Neuronal stem cell (in vitro differentiated cells): ENCODE measurements around the gene KCTD21.

Experiments used
- DNase-seq: peaks from one replicate; pipeline ENCODE4 v3.0.0-alpha.2; 2013; ENCODE audit warnings: low spot score
- H2AFZ ChIP-seq: one replicate; pipeline ENCODE4 v1.6.1; 2013; ENCODE audit warnings: mild to moderate bottlenecking, low read length, inconsistent platforms
- H2AK5ac ChIP-seq: 2 replicates; pipeline ENCODE4 v1.6.1; 2013; ENCODE audit warnings: low read depth, mild to moderate bottlenecking, inconsistent platforms, low read length, moderate library complexity, mixed read lengths
- H2BK120ac ChIP-seq: 2 replicates; pipeline ENCODE4 v1.6.1; 2013; ENCODE audit warnings: low read depth, mild to moderate bottlenecking, inconsistent platforms, low read length, moderate library complexity, mixed read lengths
- H2BK12ac ChIP-seq: one replicate; pipeline ENCODE4 v1.6.1; 2013; ENCODE audit warnings: low read length, inconsistent platforms
- H2BK15ac ChIP-seq: 2 replicates; pipeline ENCODE4 v1.6.1; 2013; ENCODE audit warnings: mild to moderate bottlenecking, low read length, inconsistent platforms, mixed read lengths
- H2BK5ac ChIP-seq: one replicate; pipeline ENCODE4 v1.6.1; 2013; ENCODE audit warnings: inconsistent platforms, mild to moderate bottlenecking, low read length, moderate library complexity
- H3K14ac ChIP-seq: one replicate; pipeline ENCODE4 v1.6.1; 2013; ENCODE audit warnings: low read length, inconsistent platforms
- H3K18ac ChIP-seq: 2 replicates; pipeline ENCODE4 v1.6.1; 2013; ENCODE audit warnings: low read length, inconsistent platforms
- H3K23ac ChIP-seq: 2 replicates; pipeline ENCODE4 v1.6.1; 2013; ENCODE audit warnings: low read depth, mild to moderate bottlenecking, mixed read lengths, low read length, inconsistent platforms; ENCODE audit not compliant: poor library complexity
- H3K27ac ChIP-seq: replicated peaks from 3 replicates; pipeline ENCODE4 v1.5.1; 2013; ENCODE audit warnings: low read length, inconsistent platforms
- H3K27me3 ChIP-seq, 3 experiments: 2 replicates each; pipeline ENCODE4 v1.6.1; 2013; ENCODE audit warnings: low read length in 3 of 3, mild to moderate bottlenecking in 2 of 3, inconsistent platforms in 1 of 3, low read depth in 1 of 3, mixed read lengths in 1 of 3, moderate library complexity in 1 of 3; ENCODE audit not compliant: control insufficient read depth in 3 of 3, insufficient read depth in 3 of 3
- H3K36me3 ChIP-seq, 2 donors: replicated peaks in 1 of 2; 2 replicates each; pipeline ENCODE4 v1.6.1; 2013; ENCODE audit warnings: low read length in 2 of 2; ENCODE audit not compliant: control insufficient read depth in 2 of 2, insufficient read depth in 2 of 2
- H3K4ac ChIP-seq: 2 replicates; pipeline ENCODE4 v1.6.1; 2013; ENCODE audit warnings: inconsistent platforms, mild to moderate bottlenecking, low read length, moderate library complexity
- H3K4me1 ChIP-seq, 2 donors: 1 replicate in 1 of 2; 2 replicates in 1 of 2; pipeline ENCODE4 v1.6.1; 2013; ENCODE audit warnings: low read length in 2 of 2, low read depth in 1 of 2; ENCODE audit not compliant: control insufficient read depth in 2 of 2, insufficient read depth in 1 of 2
- H3K4me2 ChIP-seq: one replicate; pipeline ENCODE4 v1.6.1; 2013; ENCODE audit warnings: mild to moderate bottlenecking, low read length, inconsistent platforms; ENCODE audit not compliant: insufficient read depth, poor library complexity, severe bottlenecking
- H3K4me3 ChIP-seq, 2 donors: 2 replicates each; pipeline ENCODE4 v1.5.1; 2013; ENCODE audit warnings: low read length in 2 of 2, mild to moderate bottlenecking in 2 of 2, inconsistent platforms in 1 of 2, moderate library complexity in 1 of 2
- H3K79me1 ChIP-seq: one replicate; pipeline ENCODE4 v1.6.1; 2013; ENCODE audit warnings: low read depth, mild to moderate bottlenecking, inconsistent platforms, low read length, moderate library complexity
- H3K9ac ChIP-seq: one replicate; pipeline ENCODE4 v1.6.1; 2013; ENCODE audit warnings: mild to moderate bottlenecking, low read depth, low read length, inconsistent platforms; ENCODE audit not compliant: poor library complexity
- H3K9me3 ChIP-seq, 2 donors: replicated peaks in 1 of 2; 2 replicates each; pipeline versions ENCODE3 to v1.6.1; 2013; ENCODE audit warnings: low read length in 2 of 2, mild to moderate bottlenecking in 2 of 2, inconsistent platforms in 1 of 2, low read depth in 1 of 2, mixed read lengths in 1 of 2, moderate library complexity in 1 of 2; ENCODE audit not compliant: control insufficient read depth in 2 of 2, insufficient read depth in 1 of 2
- H4K8ac ChIP-seq: one replicate; pipeline ENCODE4 v1.6.1; 2013; ENCODE audit warnings: low read depth, mild to moderate bottlenecking, inconsistent platforms, low read length, moderate library complexity
- H4K91ac ChIP-seq: one replicate; pipeline ENCODE4 v1.6.1; 2013; ENCODE audit warnings: low read length, low read depth, mild to moderate bottlenecking, inconsistent platforms; ENCODE audit not compliant: poor library complexity
- WGBS, 2 donors: extraction: QIAGEN DNeasy Blood & Tissue Kit; methylation state at CpG; one replicate each; pipeline ENCODE4 v1.1.7; 2013; ENCODE audit warnings: missing lambda C conversion rate in 2 of 2, mixed read lengths in 1 of 2; ENCODE audit not compliant: insufficient read length in 2 of 2, insufficient replicate concordance in 1 of 2; ENCODE audit errors: extremely low coverage in 2 of 2; 5-methylcytosine and 5-hydroxymethylcytosine counted together

Gene KCTD21

GRCh38 chr11:78202733-78203167 lies 14.3 kb upstream of the KCTD21 start:
- no peaks in the 10 kb centered on the region for H3K79me1 ChIP-seq
- no peaks in the 10 kb centered on the region for H3K4me1 ChIP-seq
- no peak overlapping the region for H2AFZ ChIP-seq
- no peak overlapping the region for H4K91ac ChIP-seq
- no peaks in the 10 kb centered on the region for H3K9me3 ChIP-seq
- no peak overlapping the region for H2AK5ac ChIP-seq
- no peak overlapping the region for H3K27ac ChIP-seq
- peaks cover 0 to 29% of the 10 kb centered on the region in 2 donors for H3K36me3 ChIP-seq
- no peak overlapping the region for H2BK5ac ChIP-seq
- H3K4me2 ChIP-seq = no peak overlapping the region
- no peak overlapping the region for H4K8ac ChIP-seq
- no CpG with 5 or more reads among the region's 3 CpGs for WGBS, 2 donors
- H3K23ac ChIP-seq = no peak overlapping the region
- H3K27me3 ChIP-seq = no peaks in the 10 kb centered on the region
- no peak for DNase-seq
- H2BK12ac ChIP-seq = no peak overlapping the region
- H3K18ac ChIP-seq = no peak overlapping the region
- no peak overlapping the region for H2BK15ac ChIP-seq
- no peak overlapping the region for H3K9ac ChIP-seq
- no peak overlapping the region for H3K14ac ChIP-seq
- no peak overlapping the region for H3K4me3 ChIP-seq
- H2BK120ac ChIP-seq = no peak overlapping the region
- H3K4ac ChIP-seq = no peak overlapping the region

DNA sequence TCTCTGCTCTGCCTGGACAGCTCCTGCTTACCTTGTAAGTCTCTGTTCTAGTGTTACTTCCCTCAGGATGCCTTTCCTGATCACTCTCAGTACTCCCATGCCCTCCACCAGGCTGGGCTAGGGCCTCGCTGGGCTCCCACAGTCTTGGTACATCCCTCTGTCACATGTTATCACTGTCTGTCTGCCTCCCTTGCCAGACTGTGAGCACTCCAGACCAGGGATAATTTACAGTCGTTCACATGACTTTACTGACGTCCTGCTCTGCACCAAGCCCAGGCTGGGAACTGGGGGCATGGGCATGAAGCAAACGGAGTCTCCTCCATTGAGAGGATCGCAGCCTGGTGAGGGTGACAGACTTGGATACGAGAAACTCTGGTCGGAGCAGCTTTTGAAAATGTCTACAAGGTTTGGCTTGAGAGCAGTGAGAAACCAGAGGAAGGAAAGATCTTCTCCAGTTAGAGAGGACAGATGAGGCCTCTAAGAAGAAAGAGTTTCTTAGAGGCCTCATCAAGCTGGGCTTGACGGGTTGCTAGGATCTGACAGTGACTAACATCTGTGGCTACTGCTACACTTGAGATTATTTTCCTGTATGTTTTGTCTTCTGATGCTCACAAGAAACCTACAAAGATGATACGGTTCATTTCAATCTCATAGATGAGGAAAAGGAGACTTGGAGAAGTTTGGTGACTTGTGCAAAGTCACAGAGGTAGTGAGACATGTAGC lies 12.8 kb upstream of the KCTD21 start:
- Histone ChIP-seq H3K4me1 (no peaks in the 10 kb centered on the region), H3K79me1 (peaks cover under 1% of the 10 kb centered on the region), H3K27me3 (no peaks in the 10 kb centered on the region), H3K4me3 (no peak overlapping the region), H2AK5ac (no peak overlapping the region), H2AFZ (no peak overlapping the region), H2BK15ac (no peak overlapping the region), H3K4me2 (no peak overlapping the region), H4K8ac (no peak overlapping the region), H3K18ac (no peak overlapping the region), H3K27ac (no peak overlapping the region), H2BK120ac (no peak overlapping the region), H4K91ac (no peak overlapping the region), H3K23ac (no peak overlapping the region), H3K4ac (no peak overlapping the region), H3K9me3 (no peaks in the 10 kb centered on the region), H3K9ac (peak overlapping the region; percentile 32), H3K14ac (no peak overlapping the region), H3K36me3 (peaks cover 0 to 23% of the 10 kb centered on the region in 2 donors), H2BK5ac (no peak overlapping the region), H2BK12ac (no peak overlapping the region)
- no CpG with 5 or more reads among the region's 9 CpGs for WGBS, 2 donors
- no peak for DNase-seq

GRCh38 chr11:78200553-78200952 lies 12.1 kb upstream of the KCTD21 start:
- peak overlapping the region in 1 of 2 donors; percentile 3 for H3K4me3 ChIP-seq
- H3K27me3 ChIP-seq = no peaks in the 10 kb centered on the region
- H3K4ac ChIP-seq = no peak overlapping the region
- no peak overlapping the region for H4K8ac ChIP-seq
- H3K23ac ChIP-seq = no peak overlapping the region
- H3K4me2 ChIP-seq = no peak overlapping the region
- H2BK5ac ChIP-seq = no peak overlapping the region
- H3K14ac ChIP-seq = no peak overlapping the region
- no peak overlapping the region for H3K18ac ChIP-seq
- no peak overlapping the region for H3K27ac ChIP-seq
- H2BK120ac ChIP-seq = no peak overlapping the region
- no peak overlapping the region for H3K9ac ChIP-seq
- WGBS, 2 donors = no CpG with 5 or more reads among the region's 13 CpGs
- H2AK5ac ChIP-seq = no peak overlapping the region
- no peak overlapping the region for H4K91ac ChIP-seq
- peaks cover 0 to under 1% of the 10 kb centered on the region in 2 donors for H3K4me1 ChIP-seq
- no peak overlapping the region for H2BK12ac ChIP-seq
- H2BK15ac ChIP-seq = no peak overlapping the region
- no peak for DNase-seq
- H3K36me3 ChIP-seq = peaks cover 0 to 23% of the 10 kb centered on the region in 2 donors
- no peak overlapping the region for H2AFZ ChIP-seq
- H3K9me3 ChIP-seq = no peaks in the 10 kb centered on the region
- H3K79me1 ChIP-seq = peaks cover 2% of the 10 kb centered on the region

DNA sequence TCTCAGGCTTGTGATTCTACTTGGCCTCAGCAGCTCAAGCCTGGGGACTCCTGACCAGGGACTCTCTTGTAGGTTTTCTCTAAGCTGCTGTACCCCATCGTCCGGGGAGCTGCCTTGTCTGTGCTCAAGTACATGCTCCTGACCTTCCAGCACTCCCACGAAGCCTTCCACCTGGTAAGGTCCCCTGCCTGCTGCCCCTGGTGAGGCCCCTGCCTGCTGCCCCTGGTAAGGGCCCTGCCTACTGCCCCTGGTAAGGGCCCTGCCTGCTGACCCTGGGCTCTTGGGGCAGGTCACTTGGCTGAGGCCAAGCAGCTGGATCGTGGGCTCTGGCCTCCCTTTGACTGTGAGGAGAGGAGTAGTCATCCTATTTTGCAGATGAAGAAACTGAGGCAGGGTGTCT lies 11.6 kb upstream of the KCTD21 start:
- Histone ChIP-seq H3K27ac (no peak overlapping the region), H2BK12ac (no peak overlapping the region)

More for the DNA sequence above, 11.6 kb upstream of the KCTD21 start:
- peaks cover 0 to 23% of the 10 kb centered on the region in 2 donors for H3K36me3 ChIP-seq
- no peak for DNase-seq
- no peak overlapping the region for H3K18ac ChIP-seq
- no peak overlapping the region for H3K4me3 ChIP-seq
- no peak overlapping the region for H3K14ac ChIP-seq
- peaks cover 4% of the 10 kb centered on the region for H3K79me1 ChIP-seq
- no peak overlapping the region for H2AK5ac ChIP-seq
- H4K91ac ChIP-seq = no peak overlapping the region
- H2BK5ac ChIP-seq = no peak overlapping the region
- H2BK120ac ChIP-seq = no peak overlapping the region
- H2AFZ ChIP-seq = no peak overlapping the region
- H2BK15ac ChIP-seq = no peak overlapping the region
- WGBS, 2 donors = no CpG with 5 or more reads among the region's 4 CpGs
- no peak overlapping the region for H3K4me2 ChIP-seq
- peaks cover 0 to 2% of the 10 kb centered on the region in 2 donors for H3K4me1 ChIP-seq
- no peak overlapping the region for H3K23ac ChIP-seq
- no peak overlapping the region for H4K8ac ChIP-seq
- H3K9me3 ChIP-seq = no peaks in the 10 kb centered on the region
- no peak overlapping the region for H3K9ac ChIP-seq
- H3K27me3 ChIP-seq = no peaks in the 10 kb centered on the region
- no peak overlapping the region for H3K4ac ChIP-seq
